Endothelial cell of umbilical vein (primary cell): Measurements from ENCODE around the gene VSIG10L2. TPM values are rescaled to one million over a fixed set of nuclear protein-coding genes. Genes with fewer than 3 reads are reported as not detected.

Experiments
- BruUV-seq: library from RNA; stranded (reverse); fragments of 400-500 nt; replicated peaks from 2 replicates; lab custom pipeline; 2021; lab: Mats Ljungman, UMichigan
- CTCF ChIA-PET: fragments of 300-600, 350-600 bp; sonication (Branson Sonifier 250); formaldehyde crosslinking; loops from one replicate; lab custom pipeline; 2021; ENCODE audit warnings: antibody characterized with exemption, inconsistent platforms; lab: Charles Lee
- POLR2A ChIA-PET: fragments of 300-600, 350-600 bp; sonication (Branson Sonifier 250); formaldehyde crosslinking; loops from one replicate; lab custom pipeline; 2021; ENCODE audit warnings: antibody characterized with exemption, inconsistent platforms; lab: Charles Lee
- DNase-seq: peaks from one replicate; pipeline ENCODE4 v3.0.0-alpha.2; 2011; ENCODE audit warnings: low read depth, low spot score
- FAIRE-seq: peaks from 2 replicates; lab custom pipeline; 2011; peaks lifted over from hg19 to GRCh38; lab: Jason Lieb, UNC
- H2AFZ ChIP-seq: 2 replicates; pipeline ENCODE4 v1.6.0; 2012; ENCODE audit warnings: low read depth, low read length, control low read depth, inconsistent platforms
- H3K27ac ChIP-seq: 2 replicates; pipeline ENCODE4 v1.5.1; 2011; ENCODE audit warnings: low read depth, mild to moderate bottlenecking, control low read depth, low read length, moderate library complexity; ENCODE audit not compliant: insufficient read depth
- H3K27me3 ChIP-seq, 2 experiments: 2 replicates each; pipeline versions ENCODE4 v1.6.0 to v1.6.1; 2011; ENCODE audit warnings: low read length in 2 of 2, mixed read lengths in 1 of 2; ENCODE audit not compliant: control insufficient read depth in 2 of 2, insufficient read depth in 2 of 2
- H3K36me3 ChIP-seq, 2 experiments: 2 replicates in 1 of 2; 3 replicates in 1 of 2; pipeline ENCODE4 v1.5.1; 2011; ENCODE audit warnings: low read length in 2 of 2, mild to moderate bottlenecking in 1 of 2, moderate library complexity in 1 of 2; ENCODE audit not compliant: control insufficient read depth in 2 of 2, insufficient read depth in 2 of 2; ENCODE audit errors: extremely low read depth in 1 of 2
- H3K4me1 ChIP-seq: 3 replicates; pipeline ENCODE4 v1.5.1; 2011; ENCODE audit warnings: mild to moderate bottlenecking, low read length; ENCODE audit not compliant: control insufficient read depth, insufficient read depth; ENCODE audit errors: extremely low read depth
- H3K4me2 ChIP-seq: 2 replicates; pipeline ENCODE4 v1.6.1; 2011; ENCODE audit warnings: low read length, control low read depth, mixed read lengths; ENCODE audit not compliant: insufficient read depth
- H3K4me3 ChIP-seq, 3 experiments: fragments of 200-600 bp in 1 of 3; sonication (generic), shearing (Covaris generic) in 1 of 3; replicated peaks in 1 of 3; 2 replicates each; pipeline ENCODE4 v1.5.1; 2011 to 2016; ENCODE audit warnings: control low read depth in 3 of 3, low read length in 3 of 3, mild to moderate bottlenecking in 2 of 3, inconsistent platforms in 1 of 3, low read depth in 1 of 3, moderate library complexity in 1 of 3; ENCODE audit not compliant: insufficient read depth in 1 of 3
- H3K79me2 ChIP-seq: 2 replicates; pipeline ENCODE4 v1.6.0; 2012; ENCODE audit warnings: low read length, inconsistent platforms; ENCODE audit not compliant: control insufficient read depth, insufficient read depth
- H3K9ac ChIP-seq: replicated peaks from 2 replicates; pipeline ENCODE3; 2011; ENCODE audit warnings: low read length, control low read depth; ENCODE audit not compliant: insufficient read depth; ENCODE audit errors: extremely low read depth
- H3K9me1 ChIP-seq: replicated peaks from 3 replicates; pipeline ENCODE4 v1.6.0; 2011; ENCODE audit warnings: mild to moderate bottlenecking, low read length; ENCODE audit not compliant: control insufficient read depth, insufficient read depth; ENCODE audit errors: extremely low read depth
- H3K9me3 ChIP-seq: replicated peaks from 2 replicates; pipeline ENCODE4 v1.5.1; 2012; ENCODE audit warnings: low read length, inconsistent platforms; ENCODE audit not compliant: control insufficient read depth, insufficient read depth
- H4K20me1 ChIP-seq: replicated peaks from 2 replicates; pipeline ENCODE3; 2011; ENCODE audit warnings: mild to moderate bottlenecking, low read length; ENCODE audit not compliant: control insufficient read depth, insufficient read depth; ENCODE audit errors: extremely low read depth
- EZH2 ChIP-seq: IDR thresholded peaks from 2 replicates; pipeline ENCODE4 v1.6.1; 2012; ENCODE audit warnings: borderline replicate concordance, low read depth, mild to moderate bottlenecking, moderate library complexity, low read length, inconsistent platforms; ENCODE audit not compliant: severe bottlenecking
- FOS ChIP-seq: IDR thresholded peaks from 2 replicates; pipeline ENCODE4 v1.6.1; 2011; ENCODE audit warnings: mild to moderate bottlenecking, low read length, moderate library complexity, borderline replicate concordance; ENCODE audit not compliant: insufficient read depth
- GATA2 ChIP-seq: IDR thresholded peaks from 2 replicates; pipeline ENCODE4 v1.7.0; 2011; ENCODE audit warnings: low read depth, mild to moderate bottlenecking, moderate library complexity, mixed read lengths, low read length; ENCODE audit not compliant: insufficient read length, insufficient read depth
- MYC ChIP-seq: IDR thresholded peaks from one replicate; pipeline ENCODE4 v1.6.1; 2011; ENCODE audit warnings: mild to moderate bottlenecking, low read depth, low read length
- POLR2AphosphoS5 ChIP-seq: IDR thresholded peaks from 2 replicates; pipeline ENCODE4 v1.6.1; 2012; ENCODE audit warnings: low read depth, mild to moderate bottlenecking, control low read depth, low read length, moderate library complexity; ENCODE audit not compliant: insufficient read depth
- dilution Hi-C: fragments of 300-500 bp; cut with MboI; formaldehyde crosslinking; loops from one replicate; pipeline ENCODE4 v1.15.0; 2019; ENCODE audit warnings: low sequenced_read_pairs; ENCODE audit not compliant: extremely low pct_ligation_motif_present
- intact Hi-C: fragments of 100-400 bp; cut with micrococcal nuclease; formaldehyde crosslinking; loops from one replicate; pipeline ENCODE4 v1.10.0; 2022
- polyA plus RNA-seq, 4 experiments: library from polyadenylated mRNA; depleted of rRNA in 3 of 4; stranded (reverse) in 3 of 4; unstranded in 1 of 4; fragments of >200 nt; gene quantifications; 2 replicates each; pipeline versions ENCODE4 v1.2.1 to v1.2.3, GENCODE V29; 2011 to 2012; ENCODE audit warnings: missing spikeins in 1 of 4
- total RNA-seq: library from RNA; stranded (reverse); gene quantifications from 2 replicates; pipeline ENCODE4 v1.2.3, GENCODE V29; 2021
- TF ChIP-seq, protein P1 (sequence below): IDR thresholded peaks from 2 replicates; pipeline ENCODE4 v1.6.1; 2011; ENCODE audit not compliant: insufficient read depth, insufficient read length
- TF ChIP-seq, protein P2 (sequence below), 2 donors: IDR thresholded peaks; 1 replicate in 1 of 2; 2 replicates in 1 of 2; pipeline ENCODE4 v1.5.1; 2011; ENCODE audit warnings: low read length in 2 of 2, mild to moderate bottlenecking in 2 of 2, moderate library complexity in 2 of 2, control low read depth in 1 of 2, inconsistent platforms in 1 of 2, low read depth in 1 of 2; ENCODE audit not compliant: insufficient read depth in 1 of 2; ENCODE audit errors: extremely low read depth in 1 of 2

VSIG10L2 gene
- total and polyA plus RNA-seq, 2 donors (not counting 3 experiments of a cell fraction or from before 2014, with no cell fraction given): not detected

- Histone ChIP-seq H4K20me1 (no peaks in the 10 kb centered on the region), H3K9me1 (no peaks in the 10 kb centered on the region), H3K9ac (no peak overlapping the region), H3K79me2 (no peaks in the 10 kb centered on the region), H3K27me3 (no peaks in the 10 kb centered on the region), H3K36me3 (no peaks in the 10 kb centered on the region), H2AFZ (no peak overlapping the region), H3K4me3 (no peak overlapping the region), H3K4me2 (no peak overlapping the region), H3K27ac (no peak overlapping the region), H3K4me1 (no peaks in the 10 kb centered on the region), H3K9me3 (no peaks in the 10 kb centered on the region)
- no peak for DNase-seq
- TF ChIP-seq EZH2: no peak
- TF ChIP-seq, protein P1, sequence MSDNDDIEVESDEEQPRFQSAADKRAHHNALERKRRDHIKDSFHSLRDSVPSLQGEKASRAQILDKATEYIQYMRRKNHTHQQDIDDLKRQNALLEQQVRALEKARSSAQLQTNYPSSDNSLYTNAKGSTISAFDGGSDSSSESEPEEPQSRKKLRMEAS: no peak
- TF ChIP-seq POLR2AphosphoS5: no peak
- no peak for TF ChIP-seq GATA2
- TF ChIP-seq MYC: no peak
- TF ChIP-seq FOS: no peak
- TF ChIP-seq, protein P2, sequence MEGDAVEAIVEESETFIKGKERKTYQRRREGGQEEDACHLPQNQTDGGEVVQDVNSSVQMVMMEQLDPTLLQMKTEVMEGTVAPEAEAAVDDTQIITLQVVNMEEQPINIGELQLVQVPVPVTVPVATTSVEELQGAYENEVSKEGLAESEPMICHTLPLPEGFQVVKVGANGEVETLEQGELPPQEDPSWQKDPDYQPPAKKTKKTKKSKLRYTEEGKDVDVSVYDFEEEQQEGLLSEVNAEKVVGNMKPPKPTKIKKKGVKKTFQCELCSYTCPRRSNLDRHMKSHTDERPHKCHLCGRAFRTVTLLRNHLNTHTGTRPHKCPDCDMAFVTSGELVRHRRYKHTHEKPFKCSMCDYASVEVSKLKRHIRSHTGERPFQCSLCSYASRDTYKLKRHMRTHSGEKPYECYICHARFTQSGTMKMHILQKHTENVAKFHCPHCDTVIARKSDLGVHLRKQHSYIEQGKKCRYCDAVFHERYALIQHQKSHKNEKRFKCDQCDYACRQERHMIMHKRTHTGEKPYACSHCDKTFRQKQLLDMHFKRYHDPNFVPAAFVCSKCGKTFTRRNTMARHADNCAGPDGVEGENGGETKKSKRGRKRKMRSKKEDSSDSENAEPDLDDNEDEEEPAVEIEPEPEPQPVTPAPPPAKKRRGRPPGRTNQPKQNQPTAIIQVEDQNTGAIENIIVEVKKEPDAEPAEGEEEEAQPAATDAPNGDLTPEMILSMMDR (IDR thresholded peaks at IDR 0.05; ENCODE audit: extremely low read depth in 1 of 2, insufficient read depth in 1 of 2, low read depth in 1 of 2, low read length in 2 of 2): no peak
- dilution Hi-C loops: no loop called here
- ChIA-PET POLR2A (no interaction called here), CTCF (interaction anchor here (1.0 kb wide), 1 partner anchor 11 kb away, joined by 3 read pairs; no protein-coding TSS in a partner anchor)
- FAIRE-seq: no peak
- intact Hi-C loops: no loop called here
- no TSS peak for BruUV-seq
Measured at GRCh38 chr11:125952973-125953372, 7.1 kb downstream of the VSIG10L2 start.
